Neural cell (in vitro differentiated cells): Measurements from ENCODE around the gene RYR3. TPM values are rescaled to one million over a fixed set of nuclear protein-coding genes. Genes with fewer than 3 reads are reported as not detected.
A peak's percentile ranks its signal among the peaks of the same experiment; 100 is the strongest.

Experiments used
- H2AFZ ChIP-seq: fragments of 200-600, 300-800 bp; sonication (generic), shearing (Covaris generic); 2 replicates; pipeline ENCODE4 v1.6.0; 2014; ENCODE audit warnings: low read depth, mild to moderate bottlenecking, antibody characterized with exemption, low read length, moderate library complexity
- H3F3A ChIP-seq: fragments of 200-600 bp; shearing (Covaris generic); 2 replicates; pipeline ENCODE4 v1.6.1; 2016; ENCODE audit warnings: mild to moderate bottlenecking, moderate library complexity, mixed read lengths, antibody characterized with exemption, low read length; ENCODE audit not compliant: insufficient read depth, poor library complexity, severe bottlenecking
- H3K27ac ChIP-seq: fragments of 200-600, 300-800 bp; sonication (generic), shearing (Covaris generic); 2 replicates; pipeline ENCODE4 v1.5.1; 2014; ENCODE audit warnings: mild to moderate bottlenecking, low read length, moderate library complexity
- H3K27me3 ChIP-seq: fragments of 300-800, 200-600 bp; sonication (generic), shearing (Covaris generic); 2 replicates; pipeline ENCODE4 v1.6.0; 2014; ENCODE audit warnings: mild to moderate bottlenecking, low read depth, low read length, moderate library complexity; ENCODE audit not compliant: insufficient read depth
- H3K36me3 ChIP-seq: fragments of 300-800, 200-600 bp; sonication (generic), shearing (Covaris generic); 2 replicates; pipeline ENCODE4 v1.5.1; 2014; ENCODE audit warnings: mild to moderate bottlenecking, antibody characterized with exemption, low read length, moderate library complexity; ENCODE audit not compliant: insufficient read depth
- H3K4me2 ChIP-seq: fragments of 300-800, 200-600 bp; sonication (generic), shearing (Covaris generic); 2 replicates; pipeline ENCODE4 v1.6.0; 2014; ENCODE audit warnings: mild to moderate bottlenecking, low read length
- H3K4me3 ChIP-seq: fragments of 300-800, 200-600 bp; sonication (generic), shearing (Covaris generic); 2 replicates; pipeline ENCODE4 v1.5.1; 2014; ENCODE audit warnings: mild to moderate bottlenecking, low read length, moderate library complexity
- H3K79me2 ChIP-seq: fragments of 200-600 bp; shearing (Covaris generic); replicated peaks from 2 replicates; pipeline ENCODE4 v1.6.0; 2014; ENCODE audit warnings: mild to moderate bottlenecking, low read length, moderate library complexity; ENCODE audit not compliant: insufficient read depth
- H3K9ac ChIP-seq: fragments of 300-800, 200-600 bp; sonication (generic), shearing (Covaris generic); 2 replicates; pipeline ENCODE4 v1.6.1; 2016; ENCODE audit warnings: mild to moderate bottlenecking, low read length, mixed read lengths
- H3K9me2 ChIP-seq: fragments of 200-600 bp; shearing (Covaris generic); 2 replicates; pipeline ENCODE4 v1.6.1; 2016; ENCODE audit warnings: mild to moderate bottlenecking, low read length, mixed read lengths; ENCODE audit not compliant: insufficient read depth
- H3K9me3 ChIP-seq: fragments of 200-600, 300-800 bp; sonication (generic), shearing (Covaris generic); 2 replicates; pipeline ENCODE4 v1.6.1; 2016; ENCODE audit warnings: mild to moderate bottlenecking, mixed run types, low read length, moderate library complexity, mixed read lengths
- H4K20me1 ChIP-seq: fragments of 200-600 bp; shearing (Covaris generic); 2 replicates; pipeline ENCODE4 v1.6.1; 2016; ENCODE audit warnings: mild to moderate bottlenecking, mixed run types; ENCODE audit not compliant: insufficient read depth
- EP300 ChIP-seq: fragments of 450-650 bp; conservative IDR thresholded peaks from 2 replicates; pipeline ENCODE4 v1.6.1; 2014; ENCODE audit warnings: antibody characterized with exemption, mild to moderate bottlenecking, moderate library complexity; ENCODE audit not compliant: poor library complexity, severe bottlenecking
- EZH2 ChIP-seq: fragments of 200-600, 300-800 bp; shearing (Covaris generic), sonication (generic); IDR thresholded peaks from 2 replicates; pipeline ENCODE4 v1.6.1; 2014; ENCODE audit warnings: antibody characterized with exemption, low read length, borderline replicate concordance, mild to moderate bottlenecking; ENCODE audit not compliant: insufficient read depth, poor library complexity, severe bottlenecking
- MXI1 ChIP-seq: fragments of 450-650 bp; conservative IDR thresholded peaks from 2 replicates; pipeline ENCODE4 v1.6.1; 2014; ENCODE audit warnings: antibody characterized with exemption, mild to moderate bottlenecking; ENCODE audit not compliant: poor library complexity, severe bottlenecking
- POLR2AphosphoS5 ChIP-seq: IDR thresholded peaks from 2 replicates; pipeline ENCODE4 v1.6.1; 2012
- RAD21 ChIP-seq: fragments of 450-650 bp; conservative IDR thresholded peaks from 2 replicates; pipeline ENCODE4 v1.6.1; 2014; ENCODE audit warnings: antibody characterized with exemption, mild to moderate bottlenecking, moderate library complexity
- SMC3 ChIP-seq: fragments of 450-650 bp; conservative IDR thresholded peaks from 2 replicates; pipeline ENCODE4 v1.6.1; 2014; ENCODE audit warnings: antibody characterized with exemption, mild to moderate bottlenecking, moderate library complexity; ENCODE audit not compliant: poor library complexity
- TAF1 ChIP-seq: IDR thresholded peaks from 2 replicates; pipeline ENCODE4 v1.6.1; 2012; ENCODE audit warnings: low read depth
- polyA plus RNA-seq: library from polyadenylated mRNA; depleted of rRNA; stranded (reverse); fragments of >200 nt; gene quantifications from 2 replicates; pipeline ENCODE4 v1.2.3, GENCODE V29; 2014
- TF ChIP-seq, protein P1 (sequence below): IDR thresholded peaks from 2 replicates; pipeline ENCODE4 v1.6.1; 2012; ENCODE audit warnings: borderline replicate concordance
- TF ChIP-seq, protein P2 (sequence below): fragments of 450-650 bp; IDR thresholded peaks from 2 replicates; pipeline ENCODE4 v1.5.1; 2014; ENCODE audit warnings: antibody characterized with exemption, mild to moderate bottlenecking, moderate library complexity; ENCODE audit not compliant: poor library complexity, severe bottlenecking

Gene RYR3
- polyA plus RNA-seq, 1 donor from 2014 or later = 12.6 TPM

GRCh38 chr15:33768670-33769190 is 458.0 kb downstream of the RYR3 start:
- H3K79me2 ChIP-seq = no peaks in the 10 kb centered on the region
- H2AFZ ChIP-seq = no peak overlapping the region
- TF ChIP-seq EP300 (peak; percentile 39), TAF1 (no peak)
- TF ChIP-seq, protein P1, sequence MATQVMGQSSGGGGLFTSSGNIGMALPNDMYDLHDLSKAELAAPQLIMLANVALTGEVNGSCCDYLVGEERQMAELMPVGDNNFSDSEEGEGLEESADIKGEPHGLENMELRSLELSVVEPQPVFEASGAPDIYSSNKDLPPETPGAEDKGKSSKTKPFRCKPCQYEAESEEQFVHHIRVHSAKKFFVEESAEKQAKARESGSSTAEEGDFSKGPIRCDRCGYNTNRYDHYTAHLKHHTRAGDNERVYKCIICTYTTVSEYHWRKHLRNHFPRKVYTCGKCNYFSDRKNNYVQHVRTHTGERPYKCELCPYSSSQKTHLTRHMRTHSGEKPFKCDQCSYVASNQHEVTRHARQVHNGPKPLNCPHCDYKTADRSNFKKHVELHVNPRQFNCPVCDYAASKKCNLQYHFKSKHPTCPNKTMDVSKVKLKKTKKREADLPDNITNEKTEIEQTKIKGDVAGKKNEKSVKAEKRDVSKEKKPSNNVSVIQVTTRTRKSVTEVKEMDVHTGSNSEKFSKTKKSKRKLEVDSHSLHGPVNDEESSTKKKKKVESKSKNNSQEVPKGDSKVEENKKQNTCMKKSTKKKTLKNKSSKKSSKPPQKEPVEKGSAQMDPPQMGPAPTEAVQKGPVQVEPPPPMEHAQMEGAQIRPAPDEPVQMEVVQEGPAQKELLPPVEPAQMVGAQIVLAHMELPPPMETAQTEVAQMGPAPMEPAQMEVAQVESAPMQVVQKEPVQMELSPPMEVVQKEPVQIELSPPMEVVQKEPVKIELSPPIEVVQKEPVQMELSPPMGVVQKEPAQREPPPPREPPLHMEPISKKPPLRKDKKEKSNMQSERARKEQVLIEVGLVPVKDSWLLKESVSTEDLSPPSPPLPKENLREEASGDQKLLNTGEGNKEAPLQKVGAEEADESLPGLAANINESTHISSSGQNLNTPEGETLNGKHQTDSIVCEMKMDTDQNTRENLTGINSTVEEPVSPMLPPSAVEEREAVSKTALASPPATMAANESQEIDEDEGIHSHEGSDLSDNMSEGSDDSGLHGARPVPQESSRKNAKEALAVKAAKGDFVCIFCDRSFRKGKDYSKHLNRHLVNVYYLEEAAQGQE = no peak
- no peaks in the 10 kb centered on the region for H3K9me2 ChIP-seq
- no peaks in the 10 kb centered on the region for H3F3A ChIP-seq
- no peaks in the 10 kb centered on the region for H3K36me3 ChIP-seq
- H4K20me1 ChIP-seq = no peaks in the 10 kb centered on the region
- peak overlapping the region; percentile 16 for H3K4me3 ChIP-seq
- H3K4me2 ChIP-seq = peak overlapping the region; percentile 11
- peak overlapping the region; percentile 63 for H3K27ac ChIP-seq
- H3K27me3 ChIP-seq = no peaks in the 10 kb centered on the region
- no peaks in the 10 kb centered on the region for H3K9me3 ChIP-seq
- peak overlapping the region; percentile 13 for H3K9ac ChIP-seq

DNA sequence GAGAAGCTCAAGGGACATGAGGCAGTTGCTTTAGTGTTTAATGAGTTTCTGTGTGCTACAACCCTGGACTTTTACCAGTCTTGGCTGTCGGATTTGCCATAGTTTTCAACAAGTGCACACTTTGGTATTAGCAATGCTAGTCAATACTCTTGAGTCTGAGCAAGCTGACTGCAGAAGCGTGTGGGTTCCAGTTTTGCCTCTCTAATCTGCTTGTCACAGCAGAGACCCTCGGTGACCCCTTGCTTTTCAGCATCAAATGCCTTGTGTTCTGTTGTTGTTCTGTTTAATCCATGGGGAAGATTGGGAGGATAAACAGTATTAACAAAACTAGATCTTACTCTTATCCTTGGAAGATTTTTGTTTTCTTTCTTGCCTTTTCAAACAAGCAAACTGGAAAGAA is 463.2 kb downstream of the RYR3 start:
- H3K79me2 ChIP-seq = no peaks in the 10 kb centered on the region
- no peak overlapping the region for H3K9ac ChIP-seq
- peak overlapping the region; percentile 10 for H3K4me3 ChIP-seq
- no peaks in the 10 kb centered on the region for H3K36me3 ChIP-seq
- H2AFZ ChIP-seq = no peak overlapping the region
- H3K9me2 ChIP-seq = no peaks in the 10 kb centered on the region
- no peaks in the 10 kb centered on the region for H3K27me3 ChIP-seq
- H3F3A ChIP-seq = no peaks in the 10 kb centered on the region
- H3K4me2 ChIP-seq = no peak overlapping the region
- peak overlapping the region; percentile 60 for H3K27ac ChIP-seq
- no peaks in the 10 kb centered on the region for H3K9me3 ChIP-seq
- no peak for TF ChIP-seq TAF1
- TF ChIP-seq EP300 = no peak
- TF ChIP-seq, protein P2, sequence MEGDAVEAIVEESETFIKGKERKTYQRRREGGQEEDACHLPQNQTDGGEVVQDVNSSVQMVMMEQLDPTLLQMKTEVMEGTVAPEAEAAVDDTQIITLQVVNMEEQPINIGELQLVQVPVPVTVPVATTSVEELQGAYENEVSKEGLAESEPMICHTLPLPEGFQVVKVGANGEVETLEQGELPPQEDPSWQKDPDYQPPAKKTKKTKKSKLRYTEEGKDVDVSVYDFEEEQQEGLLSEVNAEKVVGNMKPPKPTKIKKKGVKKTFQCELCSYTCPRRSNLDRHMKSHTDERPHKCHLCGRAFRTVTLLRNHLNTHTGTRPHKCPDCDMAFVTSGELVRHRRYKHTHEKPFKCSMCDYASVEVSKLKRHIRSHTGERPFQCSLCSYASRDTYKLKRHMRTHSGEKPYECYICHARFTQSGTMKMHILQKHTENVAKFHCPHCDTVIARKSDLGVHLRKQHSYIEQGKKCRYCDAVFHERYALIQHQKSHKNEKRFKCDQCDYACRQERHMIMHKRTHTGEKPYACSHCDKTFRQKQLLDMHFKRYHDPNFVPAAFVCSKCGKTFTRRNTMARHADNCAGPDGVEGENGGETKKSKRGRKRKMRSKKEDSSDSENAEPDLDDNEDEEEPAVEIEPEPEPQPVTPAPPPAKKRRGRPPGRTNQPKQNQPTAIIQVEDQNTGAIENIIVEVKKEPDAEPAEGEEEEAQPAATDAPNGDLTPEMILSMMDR = no peak
- no peak for TF ChIP-seq POLR2AphosphoS5
- TF ChIP-seq RAD21 = no peak
- no peak for TF ChIP-seq EZH2
- no peak for TF ChIP-seq MXI1
- TF ChIP-seq, protein P1 = no peak
- no peak for TF ChIP-seq SMC3
- no peaks in the 10 kb centered on the region for H4K20me1 ChIP-seq
